DMS 273 (cell line): ENCODE data around the gene UBE2U.
"Not testable (repeated sequence)": the region's sequence is repeated elsewhere in the genome, so short reads cannot be mapped to it uniquely, and the experiment has no call there.

Source experiments
- DNase-seq: peaks from one replicate; lab custom pipeline; 2025; ENCODE audit not compliant: unreplicated experiment; lab: John Stamatoyannopoulos, UW

Gene UBE2U

GRCh38 chr1:64239519-64239918, 36.1 kb downstream of the UBE2U start:
- not testable (repeated sequence) for DNase-seq

GRCh38 chr1:64240206-64240605, 36.8 kb downstream of the UBE2U start:
- DNase-seq, result no peak

- no peak for DNase-seq
These were observed 37.6 kb downstream of the UBE2U start for GRCh38 chr1:64241069-64241468.

- peak; percentile 78 for DNase-seq
These were observed 39.7 kb downstream of the UBE2U start for GRCh38 chr1:64242895-64243756.

GRCh38 chr1:64243757-64244080, 40.3 kb downstream of the UBE2U start:
- DNase-seq, result peak; percentile 40

GRCh38 chr1:64245495-64245894, 42.1 kb downstream of the UBE2U start:
- peak; percentile 13 for DNase-seq

GRCh38 chr1:64246294-64246917, 43.0 kb downstream of the UBE2U start:
- DNase-seq, result peak; percentile 77

GRCh38 chr1:64248065-64248464, 44.6 kb downstream of the UBE2U start:
- peak; percentile 84 for DNase-seq

- DNase-seq, result not testable (repeated sequence)
These were observed 47.0 kb downstream of the UBE2U start for GRCh38 chr1:64250472-64250871.

GRCh38 chr1:64251971-64252370, 48.5 kb downstream of the UBE2U start:
- peak; percentile 25 for DNase-seq

GRCh38 chr1:64257233-64257632, 53.8 kb downstream of the UBE2U start:
- not testable (repeated sequence) for DNase-seq

GRCh38 chr1:64258444-64258843, 55.0 kb downstream of the UBE2U start:
- DNase-seq, result not testable (repeated sequence)

- DNase-seq, result no peak
These were observed 59.9 kb downstream of the UBE2U start for GRCh38 chr1:64263335-64263734.

- DNase-seq, result no peak
These were observed 60.4 kb downstream of the UBE2U start for GRCh38 chr1:64263856-64264255.

GRCh38 chr1:64265141-64265540, 61.7 kb downstream of the UBE2U start:
- no peak for DNase-seq

GRCh38 chr1:64266991-64267390, 63.6 kb downstream of the UBE2U start:
- no peak for DNase-seq

- peak; percentile 90 for DNase-seq
These were observed 65.5 kb downstream of the UBE2U start for GRCh38 chr1:64268653-64269557.

- DNase-seq, result no peak
These were observed 66.1 kb downstream of the UBE2U start for GRCh38 chr1:64269558-64269884.

- no peak for DNase-seq
These were observed 76.6 kb downstream of the UBE2U start for GRCh38 chr1:64280001-64280400.

- DNase-seq, result peak; percentile 83
These were observed 78.9 kb downstream of the UBE2U start for GRCh38 chr1:64282351-64282750.

- DNase-seq, result no peak
These were observed 83.6 kb downstream of the UBE2U start for GRCh38 chr1:64287071-64287470.

- DNase-seq, result no peak
These were observed 87.0 kb downstream of the UBE2U start for GRCh38 chr1:64290420-64290819.
